Measurements from ENCODE around the gene CLPX.
A peak's percentile ranks its signal among the peaks of the same experiment; 100 is the strongest.
"Not testable (repeated sequence)": the region's sequence is repeated elsewhere in the genome, so short reads cannot be mapped to it uniquely, and the experiment has no call there.

Gene CLPX

DNA sequence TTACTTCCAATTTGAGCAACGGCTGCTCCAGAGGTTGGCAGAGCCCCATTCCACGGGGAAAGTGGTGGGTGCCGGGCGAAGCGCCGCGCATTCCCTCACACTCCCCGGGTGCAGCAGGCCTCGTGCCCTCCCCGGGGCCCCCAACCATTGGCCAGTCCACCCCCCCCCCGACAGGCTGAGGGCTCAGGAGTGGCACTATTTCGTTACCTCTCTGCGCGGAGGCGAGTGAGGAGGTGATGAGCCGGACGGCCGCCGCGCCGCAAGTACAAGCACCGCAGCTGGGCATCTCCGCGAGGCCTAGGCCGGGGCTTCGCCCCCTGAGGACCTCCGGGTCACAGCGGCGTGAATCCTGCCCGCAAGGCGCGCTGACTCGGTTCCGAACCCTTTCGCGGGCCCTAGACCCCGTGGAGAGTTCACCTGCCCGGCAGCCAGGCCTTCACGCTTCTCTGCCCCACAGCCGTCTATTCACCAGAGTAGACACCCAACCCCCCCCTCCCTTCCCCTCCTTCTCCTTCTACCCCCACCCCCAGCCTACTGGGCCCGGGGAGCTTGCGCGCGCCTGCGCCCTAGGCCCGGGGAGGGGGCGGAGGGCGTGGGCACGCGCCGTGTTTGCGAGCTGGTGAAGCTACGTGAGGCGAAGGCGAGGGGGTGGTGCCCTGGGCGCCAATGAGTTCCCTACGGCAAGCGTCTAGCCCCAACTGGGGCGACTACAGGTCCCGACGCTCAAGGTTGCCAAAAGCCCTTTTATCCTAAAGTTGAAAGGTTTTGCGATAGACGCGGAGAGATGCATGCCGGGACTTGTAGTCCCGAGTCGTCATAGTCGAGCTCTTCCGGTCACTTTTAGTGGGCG, at the start of gene CLPX:
TSS of gene CLPX (minus strand) at position 475 of the 850 bp plus-strand sequence. CDS start at position 286, 189 bp downstream.
- peak; percentile 78 to 82 for DNase-seq (ENCODE audit: low read depth in 2 of 2)

DNA sequence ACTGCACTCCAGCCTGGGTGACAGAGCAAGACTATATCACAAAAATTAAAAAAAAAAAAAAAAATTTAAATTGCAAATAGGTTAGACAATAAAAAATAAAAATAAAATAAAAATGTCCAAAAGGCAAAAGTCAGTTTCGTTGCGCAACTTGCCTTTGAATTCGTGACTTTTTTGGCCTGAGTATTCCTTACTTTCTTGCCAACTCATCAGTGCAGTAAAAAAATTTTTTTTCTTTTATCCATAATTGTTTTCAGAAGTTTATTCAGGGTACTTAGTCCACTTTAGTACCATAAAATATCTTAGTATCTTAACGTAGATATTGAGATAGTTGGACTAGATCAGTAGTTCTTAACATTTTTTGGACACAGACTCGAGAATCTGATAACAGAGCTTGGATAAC, 48.6 kb upstream of the CLPX start:
- no peak for DNase-seq (ENCODE audit: low read depth in 2 of 2)

DNA sequence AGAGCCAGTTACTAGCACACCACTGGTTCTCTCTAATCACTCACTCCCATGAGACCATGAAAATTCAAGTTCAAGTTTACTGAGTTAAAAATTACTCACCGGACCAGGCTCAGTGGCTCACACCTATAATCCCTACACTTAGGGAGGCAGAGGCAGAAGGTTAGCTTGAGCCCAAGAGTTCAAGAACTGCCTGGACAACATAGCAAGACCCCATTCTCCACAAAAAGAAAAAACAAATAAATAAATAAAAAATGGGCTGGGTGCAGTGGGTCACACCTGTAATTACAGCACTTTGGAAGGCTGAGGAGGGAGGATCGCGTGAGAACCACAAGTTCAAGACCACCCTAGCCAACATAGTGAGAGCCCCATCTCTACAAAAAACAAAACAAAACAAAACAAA, 47.4 kb upstream of the CLPX start:
- no peak for DNase-seq (ENCODE audit: low read depth in 2 of 2)

DNA sequence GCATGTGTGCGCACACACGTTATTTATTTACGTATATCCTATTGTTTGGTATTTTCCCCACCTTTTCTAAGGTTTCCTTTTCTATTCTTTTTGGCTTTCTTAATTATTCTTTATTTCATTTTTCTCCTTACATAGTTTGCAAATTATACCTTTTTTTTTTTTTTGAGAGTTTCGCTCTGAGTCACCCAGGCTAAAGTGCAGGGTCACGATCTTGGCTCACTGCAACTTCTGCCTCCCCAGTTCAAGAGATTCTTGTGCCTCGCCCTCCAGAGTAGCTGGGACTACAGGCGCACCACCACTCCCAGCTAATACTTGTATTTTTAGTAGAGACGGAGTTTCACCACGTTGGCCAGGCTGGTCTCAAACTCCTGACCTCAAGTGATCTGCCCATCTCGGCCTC, 46.2 kb upstream of the CLPX start:
- DNase-seq (ENCODE audit: low read depth in 2 of 2) = no peak

GRCh38 chr15:65226901-65227300, 41.8 kb upstream of the CLPX start:
- not testable (repeated sequence) for DNase-seq (ENCODE audit: low read depth in 2 of 2)

- no peak for DNase-seq (ENCODE audit: low read depth in 2 of 2)
These were observed 41.1 kb upstream of the CLPX start for GRCh38 chr15:65226221-65226620.

- DNase-seq (ENCODE audit: low read depth in 2 of 2) = no peak
These were observed 38.9 kb upstream of the CLPX start for GRCh38 chr15:65223996-65224395.

DNA sequence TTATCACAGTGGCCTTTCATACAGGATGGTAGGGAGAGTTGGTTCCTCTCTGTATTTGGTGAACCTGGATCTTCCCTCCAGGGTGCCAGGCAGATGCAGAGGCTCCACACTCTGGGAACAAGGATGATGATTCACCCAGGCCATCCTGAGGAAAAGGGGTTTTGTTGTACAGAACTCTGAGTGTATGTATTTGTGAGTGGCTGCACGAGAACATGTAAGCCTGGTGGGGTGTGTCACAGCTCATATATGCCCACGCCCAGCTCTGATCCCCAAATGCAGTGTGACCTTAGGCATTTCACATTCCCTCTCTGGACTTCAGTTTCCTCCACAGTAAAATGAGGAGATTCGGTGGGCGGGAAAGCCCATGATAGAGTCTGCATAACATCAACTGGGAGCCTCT, 37.7 kb upstream of the CLPX start:
- no peak for DNase-seq (ENCODE audit: low read depth in 2 of 2)

DNA sequence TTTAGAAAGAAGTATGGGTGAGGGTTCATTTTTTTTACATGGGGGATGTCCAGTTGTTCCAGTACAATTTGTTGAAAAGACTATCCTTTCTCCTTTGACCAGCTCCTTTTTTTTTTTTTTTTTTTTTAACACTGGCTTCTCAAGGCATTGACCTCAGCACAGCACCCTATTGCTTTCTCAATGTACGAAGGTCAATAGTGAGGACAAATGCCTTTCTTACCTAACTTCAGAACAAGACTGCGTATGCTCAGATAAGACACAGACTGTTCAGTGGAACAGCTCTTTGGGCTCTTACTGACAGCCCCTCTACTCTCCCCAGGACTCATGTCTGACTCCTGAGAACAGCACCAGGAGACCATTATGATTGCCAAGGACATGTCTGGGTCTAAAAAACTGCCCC, 36.6 kb upstream of the CLPX start:
- no peak for DNase-seq (ENCODE audit: low read depth in 2 of 2)

- DNase-seq (ENCODE audit: low read depth in 2 of 2) = no peak
These were observed 34.0 kb upstream of the CLPX start for GRCh38 chr15:65219137-65219536.

- DNase-seq (ENCODE audit: low read depth in 2 of 2) = no peak
These were observed 32.7 kb upstream of the CLPX start for GRCh38 chr15:65217526-65218482.

- no peak for DNase-seq (ENCODE audit: low read depth in 2 of 2)
These were observed 30.4 kb upstream of the CLPX start for GRCh38 chr15:65215496-65215895.

GRCh38 chr15:65214010-65214409, 28.9 kb upstream of the CLPX start:
- DNase-seq (ENCODE audit: low read depth in 2 of 2) = no peak

DNA sequence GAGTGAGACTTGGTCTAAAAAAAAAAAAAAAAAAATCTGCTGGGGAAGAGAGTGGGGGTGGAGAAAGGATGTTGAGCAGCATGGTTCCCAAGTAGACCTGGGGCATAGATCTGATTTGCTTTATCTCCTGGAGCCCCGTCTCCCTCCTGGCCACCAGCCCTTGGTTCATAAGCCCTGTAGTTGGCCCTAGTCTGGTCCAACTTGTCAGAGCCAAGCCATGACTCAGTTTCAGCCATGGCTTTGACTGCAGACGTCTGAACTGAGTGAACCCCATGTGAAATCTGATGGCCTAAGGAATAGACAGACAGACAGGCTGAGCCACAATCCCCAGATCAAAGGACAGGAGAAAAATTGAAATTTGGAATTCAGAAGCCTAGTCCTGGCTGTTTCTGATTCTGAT, 28.1 kb upstream of the CLPX start:
- no peak for DNase-seq (ENCODE audit: low read depth in 2 of 2)

GRCh38 chr15:65212097-65212496, 27.0 kb upstream of the CLPX start:
- DNase-seq (ENCODE audit: low read depth in 2 of 2) = peak; percentile 20 to 24

DNA sequence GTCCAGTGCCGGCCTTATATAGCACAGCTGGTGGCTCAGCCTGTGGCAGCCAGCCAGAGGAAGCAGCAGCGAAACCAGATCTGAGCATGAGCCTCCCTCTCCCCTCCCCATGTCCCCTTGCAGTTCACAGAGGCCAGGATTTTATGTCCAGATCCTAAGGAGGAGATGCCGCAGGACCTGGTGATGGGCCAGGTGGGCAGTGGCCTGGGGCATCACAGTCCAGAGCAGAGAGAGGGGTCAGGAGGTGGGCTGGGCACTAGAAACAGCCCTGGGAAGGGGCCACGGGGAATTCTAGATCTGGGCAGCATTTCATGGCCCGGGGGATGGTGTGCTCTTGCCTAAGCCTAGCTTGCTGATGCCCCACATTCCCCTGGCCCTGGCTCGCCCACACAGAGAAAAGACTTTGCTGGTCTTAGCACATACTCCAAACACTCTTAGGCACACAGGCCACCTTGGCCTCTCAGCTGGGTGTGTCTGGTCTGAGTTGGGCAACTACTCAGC, 26.4 kb upstream of the CLPX start:
- no peak for DNase-seq (ENCODE audit: low read depth in 2 of 2)

GRCh38 chr15:65210770-65211481, 25.8 kb upstream of the CLPX start, which contains the start of gene CILP:
Gene CILP (minus strand): TSS chr15:65211473. CDS start chr15:65209755, 1,718 bp downstream.
- no peak for DNase-seq (ENCODE audit: low read depth in 2 of 2)

DNA sequence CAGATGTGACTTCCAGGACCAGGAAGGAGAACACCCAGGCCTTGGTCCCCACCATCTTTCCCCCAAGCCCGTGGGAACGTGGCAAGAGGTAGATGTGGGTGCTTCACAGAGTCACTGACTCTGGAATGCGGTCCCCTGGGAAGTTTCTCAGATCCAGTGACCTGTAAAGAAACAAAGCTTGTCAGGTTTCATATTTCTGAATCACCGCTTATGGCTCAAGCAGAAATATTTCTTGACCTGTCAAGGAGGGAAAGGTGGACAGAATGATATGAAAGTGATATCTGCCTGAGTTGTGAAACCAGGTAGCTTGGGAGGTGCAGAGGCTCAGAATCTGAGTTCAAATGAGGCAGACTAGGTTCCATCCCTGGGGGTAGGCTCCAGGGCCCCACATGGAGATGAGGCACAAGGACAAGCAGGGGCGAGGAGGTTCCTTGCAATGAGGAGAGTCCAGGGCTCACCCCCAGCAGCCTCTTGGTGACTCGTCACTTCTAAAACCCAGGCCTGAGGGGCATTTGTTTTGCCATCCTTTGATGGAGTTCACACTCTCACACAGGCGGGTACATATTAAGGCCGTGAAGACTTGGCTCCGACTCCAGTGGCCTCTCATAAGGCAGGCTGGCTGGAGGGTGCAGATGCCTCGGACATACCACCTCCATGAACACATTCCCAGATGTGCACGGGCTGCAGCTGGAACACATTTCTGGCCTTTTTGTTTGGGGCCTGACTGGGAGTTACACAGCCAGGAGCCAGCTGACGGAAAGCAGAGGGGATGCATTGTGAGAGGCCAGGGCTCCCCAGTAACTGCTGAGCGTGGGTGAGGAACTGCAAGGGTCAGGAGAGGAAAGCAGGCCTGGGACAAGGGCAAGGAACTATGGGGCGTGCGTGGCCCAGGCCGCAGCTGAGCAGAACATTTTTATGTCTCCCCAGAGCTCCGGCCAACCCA, 24.8 kb upstream of the CLPX start:
- no peak for DNase-seq (ENCODE audit: low read depth in 2 of 2)

DNA sequence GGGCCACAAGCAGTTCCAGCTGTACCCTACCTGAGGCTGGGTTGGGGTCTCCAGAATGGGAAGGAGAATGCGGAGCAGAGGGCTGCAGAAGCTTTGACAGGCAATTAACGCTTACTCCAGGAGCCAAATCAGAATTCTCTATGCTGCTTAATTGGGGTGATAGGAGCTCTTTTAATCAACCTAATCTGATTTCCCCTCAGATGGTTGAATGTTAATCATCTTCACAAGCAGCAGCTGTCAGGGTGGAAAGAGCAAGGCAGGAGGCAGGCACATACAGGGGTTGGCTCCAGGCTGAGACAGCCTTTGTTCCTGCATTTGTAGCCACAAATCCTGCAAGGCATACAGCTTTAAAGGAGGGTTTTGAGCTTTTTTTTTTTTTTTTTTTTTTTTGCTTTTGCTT, 23.5 kb upstream of the CLPX start:
- DNase-seq (ENCODE audit: low read depth in 2 of 2) = no peak

- no peak for DNase-seq (ENCODE audit: low read depth in 2 of 2)
These were observed 22.2 kb upstream of the CLPX start for GRCh38 chr15:65207280-65207840.
